Renal pelvis (tissue), 4 donors: ENCODE results near the gene RXRA. TPM values are rescaled to one million over a fixed set of nuclear protein-coding genes. Genes with fewer than 3 reads are reported as not detected.

Experiments used
- DNase-seq: peaks from one replicate; pipeline ENCODE4 v3.0.0-alpha.2; 2013
- polyA plus RNA-seq, 3 donors: library from polyadenylated mRNA; unstranded; fragments of 120-200 nt; gene quantifications; one replicate each; pipeline ENCODE4 v1.2.1, GENCODE V29; 2013; ENCODE audit not compliant: insufficient read length in 3 of 3

Gene RXRA
- polyA plus RNA-seq, 3 donors = 49.9 to 54.8 (median 53.8) TPM

DNA sequence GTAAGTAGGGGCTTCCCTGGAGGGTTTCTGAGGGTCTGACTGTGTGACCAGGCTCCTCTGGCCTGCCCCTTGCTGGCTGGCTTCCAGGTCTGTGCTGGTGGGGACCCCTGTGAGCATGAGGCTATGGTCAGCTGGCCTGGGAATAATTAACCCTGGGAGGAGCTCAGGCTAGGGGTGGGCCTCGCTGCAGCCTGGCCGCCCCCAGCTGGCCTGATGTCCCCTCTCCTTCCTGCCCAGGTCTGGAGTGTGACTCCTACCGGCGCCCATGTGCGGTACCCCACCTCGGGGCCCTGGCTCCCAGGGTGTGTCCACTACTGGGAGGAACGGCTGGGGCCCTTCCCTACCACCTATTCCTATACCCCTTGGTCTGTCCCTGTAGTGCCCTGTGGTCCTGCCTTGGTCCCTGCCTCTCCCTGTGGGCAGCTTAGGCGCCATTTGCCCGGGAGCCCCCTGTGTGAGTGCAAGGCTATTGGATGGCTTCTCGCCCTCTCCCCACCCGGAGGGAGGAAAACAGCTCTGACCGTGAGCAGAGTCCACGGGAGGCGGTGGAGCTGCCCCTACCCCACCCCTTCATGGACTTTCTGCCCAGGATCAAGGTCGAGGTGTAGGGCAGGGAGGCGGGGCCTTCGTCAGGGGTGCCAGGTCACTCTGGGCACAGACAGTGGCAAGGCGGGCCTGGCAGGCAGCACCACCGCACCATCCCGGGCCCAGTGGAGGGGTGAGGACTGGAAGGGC lies 9.4 kb downstream of the RXRA start:
- no peak for DNase-seq

DNA sequence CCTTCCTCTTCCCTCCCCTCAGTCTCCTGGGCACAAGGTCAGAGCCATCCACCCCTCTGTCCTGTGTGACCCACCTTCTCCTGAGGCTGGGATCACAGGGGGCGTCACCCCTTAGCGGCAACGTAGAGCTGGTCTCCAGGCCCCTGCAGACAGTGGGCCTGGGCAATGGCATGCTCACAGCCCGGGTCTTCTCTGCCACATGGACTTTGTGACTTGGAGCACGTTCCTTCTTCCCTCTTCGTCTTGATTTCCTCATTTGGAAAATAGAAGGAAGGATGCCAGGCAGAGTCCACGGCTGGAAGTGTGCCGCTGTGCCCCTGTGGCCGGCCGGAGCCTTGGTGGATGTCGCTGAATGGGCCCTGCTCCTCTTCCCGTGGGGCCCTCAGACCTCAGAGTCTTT lies 10.0 kb downstream of the RXRA start:
- DNase-seq = no peak

DNA sequence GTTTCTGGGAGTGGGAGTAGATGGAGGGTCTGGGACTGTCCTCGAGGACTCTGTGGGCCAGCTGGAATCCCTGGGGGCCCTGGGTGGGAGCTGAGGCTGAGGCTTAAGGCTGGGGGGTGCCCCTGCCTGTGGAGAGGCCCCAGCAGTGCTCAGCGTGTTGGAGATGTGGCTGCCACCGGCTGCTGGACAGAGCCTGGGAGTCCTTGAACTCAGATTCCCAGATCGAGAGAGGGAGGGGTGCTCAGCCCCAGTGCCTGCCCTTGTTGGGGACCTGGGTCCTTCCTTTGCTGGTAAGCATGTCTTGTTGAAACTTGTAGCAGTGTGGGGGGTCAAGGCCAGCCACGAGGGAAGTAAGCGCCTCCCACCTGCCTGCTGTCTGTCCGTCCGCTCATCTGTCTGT lies 10.7 kb downstream of the RXRA start:
- no peak for DNase-seq

GRCh38 chr9:134337469-134337868 lies 11.2 kb downstream of the RXRA start:
- DNase-seq = no peak

DNA sequence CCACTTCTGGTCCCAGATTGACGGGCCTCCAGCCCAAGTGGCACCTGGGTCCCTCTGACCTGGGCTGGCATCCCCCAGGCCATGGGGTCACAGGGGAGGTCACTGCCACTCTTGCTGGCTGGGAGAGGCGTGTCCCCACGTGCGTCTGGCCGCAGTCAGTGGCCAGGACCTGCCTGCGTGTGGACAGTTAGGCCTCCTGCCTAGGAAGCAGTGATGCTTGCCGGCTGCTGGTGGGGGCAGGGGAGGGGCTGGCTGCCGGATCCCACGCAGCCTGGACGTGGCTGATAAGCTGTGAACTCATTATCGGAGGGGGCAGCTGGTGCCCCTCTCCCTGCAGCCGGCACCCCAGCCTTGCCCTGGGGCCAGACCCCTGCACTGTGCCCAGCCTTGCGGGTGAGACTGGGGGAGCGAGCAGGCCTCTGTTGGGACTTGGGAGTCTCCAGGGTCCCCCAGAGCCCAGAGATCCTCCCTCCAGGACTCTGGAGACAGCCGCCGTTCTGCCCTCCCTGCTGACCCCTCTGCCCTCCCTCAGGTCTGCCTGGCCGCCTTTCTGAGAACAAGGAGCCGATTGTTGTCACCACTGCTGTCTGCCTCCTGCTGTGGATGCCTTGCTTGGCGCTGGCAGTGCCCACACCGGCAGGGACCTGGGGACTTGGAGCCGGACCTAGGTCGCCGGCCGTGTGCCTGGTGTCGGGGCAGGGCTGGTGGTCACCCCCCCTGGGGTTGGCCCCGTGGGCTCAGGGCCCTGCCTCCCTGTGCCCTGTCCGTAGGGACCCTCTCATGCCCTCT lies 12.3 kb downstream of the RXRA start:
- DNase-seq = no peak

DNA sequence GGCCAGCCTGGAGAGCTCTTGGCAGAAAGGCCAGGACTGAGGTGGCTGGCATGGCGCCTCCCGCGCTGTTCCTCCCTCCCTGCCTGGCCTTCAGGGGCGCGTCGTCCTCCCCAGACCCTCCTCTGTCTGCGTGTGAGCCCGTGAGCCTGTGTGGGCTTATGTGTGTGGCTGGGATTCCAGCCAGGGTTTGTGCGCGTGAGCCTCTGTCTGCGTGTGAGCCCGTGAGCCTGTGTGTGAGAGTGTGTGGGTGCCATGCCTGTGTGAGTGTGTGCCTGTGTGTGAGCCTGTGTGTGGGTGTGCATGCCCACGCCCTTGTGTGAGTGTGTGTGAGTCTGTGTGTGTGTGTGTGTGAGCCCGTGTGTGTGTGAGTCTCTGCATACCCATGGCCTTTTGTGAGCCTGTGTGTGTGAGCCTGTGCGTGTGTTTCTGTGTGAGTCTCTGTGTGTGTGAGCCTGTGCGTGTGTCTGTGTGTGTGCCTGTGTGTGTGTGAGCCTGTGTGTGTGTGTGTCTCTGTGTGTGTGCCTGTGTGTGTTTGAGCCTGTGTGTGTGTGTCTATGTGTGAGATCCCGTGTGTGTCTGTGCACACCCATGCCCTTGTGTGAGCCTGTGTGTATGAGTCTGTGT lies 13.0 kb downstream of the RXRA start:
- no peak for DNase-seq

GRCh38 chr9:134340475-134341160 lies 14.4 kb downstream of the RXRA start:
- no peak for DNase-seq

- DNase-seq = no peak
Measured at GRCh38 chr9:134341306-134341705, 15.1 kb downstream of the RXRA start.

DNA sequence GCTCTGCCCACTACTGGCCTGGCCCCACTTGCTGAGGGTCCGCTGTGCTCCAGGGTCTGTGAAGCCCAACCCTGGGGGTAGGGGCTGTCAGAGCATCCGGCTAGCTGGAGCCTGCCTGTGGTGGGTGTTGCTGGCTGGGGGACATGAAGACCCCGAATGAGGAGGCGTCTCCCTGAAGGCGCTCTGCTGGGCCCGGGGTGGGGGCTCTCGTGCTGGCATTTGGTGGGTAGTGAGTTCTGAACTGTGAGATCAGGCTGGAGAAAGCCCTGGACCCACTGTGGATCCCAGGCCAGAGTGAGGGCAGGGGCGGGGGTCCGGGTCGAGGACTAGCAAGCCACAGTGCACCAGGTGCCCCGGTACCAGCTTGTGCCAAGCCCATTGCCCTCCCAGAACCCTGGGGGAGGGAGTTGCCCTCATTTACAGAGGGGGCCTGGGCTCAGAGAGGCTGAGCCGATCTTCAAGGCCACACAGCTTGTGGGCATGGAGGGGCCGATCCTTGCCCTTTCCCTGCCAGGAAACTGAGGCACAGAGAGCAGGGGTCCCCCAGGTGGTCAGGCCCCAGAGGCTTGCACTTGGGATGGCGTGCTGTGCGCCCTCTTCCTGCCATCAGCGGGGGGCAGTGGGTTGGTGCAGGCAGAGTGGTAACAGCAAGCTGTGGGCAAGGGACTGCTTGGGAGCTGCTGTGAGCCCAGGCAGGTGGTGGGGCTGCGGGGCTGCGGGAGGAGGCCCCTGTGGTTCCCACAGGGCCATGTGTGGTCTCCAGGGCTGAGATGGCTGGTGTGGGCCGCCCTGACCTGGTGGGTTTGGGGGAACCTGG lies 15.9 kb downstream of the RXRA start:
- no peak for DNase-seq

DNA sequence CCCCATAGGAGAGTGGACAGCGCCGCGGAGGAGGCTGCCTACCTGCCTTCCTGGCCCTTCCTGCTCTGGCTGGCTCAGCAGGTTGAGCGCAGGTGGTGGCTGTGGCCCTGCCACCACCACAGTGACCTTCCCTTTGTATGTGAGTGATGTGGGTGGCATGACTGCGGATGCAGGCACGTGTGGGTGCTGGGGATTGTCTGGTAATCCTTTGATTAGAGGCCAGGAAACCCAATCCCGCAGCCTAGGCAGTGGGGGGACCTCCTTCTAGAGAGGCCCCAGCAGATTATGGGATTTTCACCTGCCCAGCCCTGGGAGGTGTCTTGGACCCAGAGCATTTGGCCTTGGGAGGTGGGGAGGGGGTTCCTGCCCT lies 16.5 kb downstream of the RXRA start:
- no peak for DNase-seq

DNA sequence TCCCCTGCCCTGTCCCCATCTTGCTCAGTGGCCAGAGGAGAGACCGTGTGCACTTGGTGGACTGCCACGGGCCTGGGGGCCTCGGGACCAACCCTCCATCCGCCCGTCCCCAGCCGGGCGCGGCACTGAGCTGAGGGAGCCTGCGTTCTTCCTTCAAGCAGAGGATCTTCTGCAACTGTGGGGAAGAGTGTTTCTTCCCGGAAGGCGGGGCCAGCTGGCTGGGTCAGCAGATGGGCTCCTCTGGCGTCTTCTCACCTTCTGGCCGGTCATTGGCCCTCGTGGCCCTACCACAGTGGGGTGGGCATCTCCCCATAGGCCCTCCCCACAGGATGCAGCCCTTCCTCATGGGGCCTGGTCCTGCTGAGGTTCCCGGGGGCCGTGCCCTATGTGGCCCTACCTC lies 17.4 kb downstream of the RXRA start:
- DNase-seq = no peak

DNA sequence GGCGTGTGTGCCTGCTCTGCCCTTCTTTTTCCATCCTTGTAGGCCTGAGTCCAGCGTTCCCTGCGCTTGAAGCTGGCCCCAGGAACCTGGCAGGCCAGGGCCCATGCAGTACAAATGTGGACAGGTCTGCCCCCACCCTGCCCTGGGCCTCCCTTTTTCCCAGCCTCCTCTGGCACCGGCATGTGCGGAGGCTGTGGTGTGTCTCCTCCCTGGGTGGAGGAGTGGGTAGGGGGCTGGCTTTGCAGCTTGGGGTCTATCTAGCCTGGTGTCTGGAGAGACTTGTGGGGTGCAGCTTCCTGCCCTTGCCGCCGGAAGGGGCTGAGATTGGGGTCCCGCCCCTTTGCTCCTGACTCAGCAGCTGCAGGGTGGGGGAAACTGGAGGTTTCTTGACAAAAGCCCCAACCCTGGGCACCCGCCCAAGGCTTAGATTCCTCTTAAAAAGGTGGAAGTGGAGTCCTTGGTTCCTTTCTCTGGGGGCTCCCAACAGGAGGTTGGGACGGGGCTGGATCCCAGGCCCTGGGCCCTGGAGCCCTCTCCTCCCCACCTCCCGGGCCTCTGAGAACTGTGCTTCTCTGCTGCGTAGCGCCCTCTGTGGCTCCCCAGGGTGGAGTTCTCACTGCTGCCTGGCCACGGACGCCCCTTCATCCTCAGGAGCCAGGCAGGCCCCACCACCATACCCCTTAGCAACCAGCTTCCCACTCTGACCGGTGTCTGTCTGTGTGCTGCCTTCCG lies 18.0 kb downstream of the RXRA start:
- DNase-seq = no peak

- DNase-seq = no peak
Measured at GRCh38 chr9:134344800-134345310, 18.6 kb downstream of the RXRA start.

DNA sequence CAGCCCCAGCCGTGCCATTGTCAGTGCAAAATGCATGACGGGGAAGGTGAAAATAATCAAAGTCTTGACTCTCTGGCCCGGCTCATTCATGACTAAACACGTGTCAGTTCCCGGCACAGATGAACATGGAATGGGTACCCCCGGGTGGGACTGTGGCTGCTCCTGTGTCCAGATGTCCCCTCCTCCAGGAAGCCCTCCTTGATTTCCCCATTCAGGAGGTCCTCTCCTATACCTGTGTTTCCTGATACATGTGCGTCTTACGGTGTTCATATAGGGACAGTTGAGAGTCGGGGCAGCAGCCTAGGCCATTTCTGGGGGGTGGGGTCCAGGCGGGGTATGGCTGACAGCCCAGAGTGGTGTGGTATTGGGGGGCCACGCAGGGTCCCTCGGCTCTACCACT lies 19.5 kb downstream of the RXRA start:
- no peak for DNase-seq

DNA sequence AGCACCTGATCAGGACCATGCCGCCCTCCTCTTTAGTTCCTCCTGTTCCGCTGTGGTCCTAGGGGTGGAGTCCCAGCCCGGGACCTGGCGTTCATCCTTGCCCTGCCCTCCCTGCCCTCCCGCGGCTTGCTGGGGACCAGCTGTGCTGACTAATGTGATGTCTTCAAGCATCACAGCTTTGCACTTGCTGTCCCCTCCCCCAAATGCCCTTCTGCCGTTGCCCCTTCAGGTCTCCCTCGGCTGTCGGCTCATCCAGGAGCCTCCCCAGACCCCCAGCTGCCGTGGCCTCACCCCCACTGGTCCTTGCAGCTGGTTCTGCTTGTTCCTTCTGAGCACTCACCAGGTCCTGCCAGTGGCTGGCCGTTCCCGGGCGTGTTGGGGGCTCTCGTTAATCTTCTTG lies 19.9 kb downstream of the RXRA start:
- DNase-seq = no peak

DNA sequence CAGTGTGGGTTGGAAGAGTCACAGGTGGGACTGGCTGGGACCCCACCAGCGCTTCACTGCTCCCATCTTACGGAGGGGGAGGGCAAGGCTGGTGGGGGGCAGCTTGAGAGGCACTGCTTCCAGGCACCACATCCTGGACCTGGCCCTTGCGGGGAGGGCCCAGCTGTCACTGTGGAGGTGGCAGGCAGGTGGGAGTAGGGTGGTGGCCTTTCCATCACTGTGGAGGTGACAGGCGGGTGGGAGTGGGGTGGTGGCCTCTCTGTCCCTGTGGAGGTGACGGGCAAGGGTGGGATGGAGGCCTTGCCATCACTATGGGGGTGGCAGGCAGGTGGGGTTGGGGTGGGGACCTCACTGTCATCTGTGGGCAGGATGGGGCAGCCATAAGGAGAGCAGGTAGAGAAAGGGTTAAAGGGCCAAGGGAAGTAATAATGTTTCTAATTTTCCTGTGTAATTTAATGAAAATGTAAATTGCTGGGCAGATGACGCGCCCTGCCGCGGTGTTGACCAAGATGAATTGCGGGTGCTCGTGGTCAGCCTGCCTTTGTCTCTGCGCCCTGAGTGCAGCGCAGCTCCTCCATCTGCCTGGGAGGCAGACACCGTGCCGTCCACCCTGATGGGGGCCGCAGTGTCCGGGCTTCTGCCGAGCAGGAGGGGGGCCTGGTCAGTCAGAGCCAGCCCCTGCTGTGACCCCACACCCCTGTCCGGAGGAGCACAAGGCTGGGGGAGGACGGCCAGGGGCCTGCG lies 20.8 kb downstream of the RXRA start:
- no peak for DNase-seq

GRCh38 chr9:134347996-134348395 lies 21.7 kb downstream of the RXRA start:
- DNase-seq = no peak

DNA sequence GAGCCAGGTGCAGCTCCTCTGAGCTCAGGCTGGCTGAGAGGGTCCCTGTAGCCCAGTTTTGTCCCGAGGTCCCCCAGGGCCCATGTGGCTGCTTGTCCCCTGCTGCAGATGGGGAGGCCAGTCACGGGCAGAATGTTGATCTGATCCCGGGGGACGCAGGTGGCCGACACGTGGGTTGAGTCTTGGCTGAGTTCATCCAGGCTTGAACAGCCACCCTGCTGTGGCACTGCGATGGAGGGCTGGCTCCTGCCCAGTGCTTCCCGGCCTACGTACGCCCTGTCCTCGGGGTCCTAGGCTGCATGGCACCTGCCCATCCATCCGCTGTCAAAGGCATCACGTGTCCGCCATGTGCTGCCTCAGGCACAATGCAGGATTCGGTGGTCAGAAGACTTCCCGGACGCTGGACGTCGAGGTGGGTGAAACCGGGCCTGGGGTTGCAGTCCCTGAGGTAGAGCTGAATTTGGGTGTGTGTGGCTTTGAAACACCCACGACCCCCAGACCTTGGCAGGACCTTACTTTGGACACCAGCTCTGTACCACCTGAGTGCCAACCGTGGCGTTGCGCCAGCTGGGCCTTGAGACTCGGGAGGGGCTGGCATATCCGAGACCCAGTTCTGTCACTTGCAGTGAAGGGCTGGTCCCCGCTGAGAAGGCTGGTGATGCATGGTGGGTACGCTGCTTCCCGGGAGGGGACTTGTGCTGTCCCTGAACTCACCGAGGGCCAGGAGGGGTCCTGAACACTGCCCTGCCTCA lies 22.3 kb downstream of the RXRA start:
- no peak for DNase-seq

DNA sequence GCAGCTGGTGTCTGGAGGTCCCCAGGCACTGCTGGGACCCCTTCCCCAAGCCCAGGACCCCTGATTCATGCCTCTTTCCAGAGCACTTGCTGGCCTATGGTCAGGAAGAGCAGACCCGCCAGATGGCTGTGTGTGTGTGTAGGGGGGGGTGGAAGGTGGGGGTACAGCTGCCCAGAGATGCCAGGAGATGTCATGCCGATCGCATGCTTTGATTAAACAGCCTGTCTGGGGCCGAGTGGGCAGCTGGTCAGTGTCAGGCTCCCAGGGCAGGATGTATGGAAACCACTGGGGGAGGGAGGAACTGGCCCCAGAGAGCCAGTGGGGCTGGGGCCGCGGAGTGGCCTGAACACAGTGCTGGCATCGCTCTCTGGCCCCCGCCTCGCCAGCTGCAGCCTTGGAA lies 23.7 kb downstream of the RXRA start:
- no peak for DNase-seq
